ENCODE results near the gene MTUS2.

The MTUS2 gene

GRCh38 chr13:29428310-29429181 lies 608.4 kb downstream of the MTUS2 start:
- peak; percentile 43 for DNase-seq

GRCh38 chr13:29429286-29429900 lies 609.3 kb downstream of the MTUS2 start:
- DNase-seq, result no peak

- DNase-seq, result no peak
Measured at GRCh38 chr13:29434217-29434945, 614.2 kb downstream of the MTUS2 start.

- peak; percentile 41 for DNase-seq
Measured at GRCh38 chr13:29435125-29435911, 615.2 kb downstream of the MTUS2 start.

GRCh38 chr13:29436291-29436690 lies 616.2 kb downstream of the MTUS2 start:
- DNase-seq, result no peak

- no peak for DNase-seq
Measured at GRCh38 chr13:29436721-29437280, 616.7 kb downstream of the MTUS2 start.

GRCh38 chr13:29438769-29439168 lies 618.6 kb downstream of the MTUS2 start:
- DNase-seq, result no peak

- DNase-seq, result no peak
Measured at GRCh38 chr13:29439601-29440388, 619.7 kb downstream of the MTUS2 start.

- DNase-seq, result no peak
Measured at GRCh38 chr13:29441306-29441705, 621.2 kb downstream of the MTUS2 start.

- DNase-seq, result no peak
Measured at GRCh38 chr13:29446016-29446415, 625.9 kb downstream of the MTUS2 start.

GRCh38 chr13:29448174-29448573 lies 628.0 kb downstream of the MTUS2 start:
- DNase-seq, result no peak

- no peak for DNase-seq
Measured at GRCh38 chr13:29449726-29450125, 629.6 kb downstream of the MTUS2 start.

GRCh38 chr13:29451976-29452375 lies 631.8 kb downstream of the MTUS2 start:
- DNase-seq, result no peak

GRCh38 chr13:29452773-29453616 lies 632.9 kb downstream of the MTUS2 start:
- DNase-seq, result no peak

- no peak for DNase-seq
Measured at GRCh38 chr13:29453617-29454011, 633.5 kb downstream of the MTUS2 start.

GRCh38 chr13:29454931-29455481 lies 634.9 kb downstream of the MTUS2 start:
- DNase-seq, result no peak

- DNase-seq, result no peak
Measured at GRCh38 chr13:29456419-29456818, 636.3 kb downstream of the MTUS2 start.

- DNase-seq, result no peak
Measured at GRCh38 chr13:29457299-29457698, 637.2 kb downstream of the MTUS2 start.

- DNase-seq, result no peak
Measured at GRCh38 chr13:29458419-29458818, 638.3 kb downstream of the MTUS2 start.

GRCh38 chr13:29459813-29460355 lies 639.7 kb downstream of the MTUS2 start:
- no peak for DNase-seq
